K562 (cell line): ENCODE measurements around the gene OBSCN. TPM values are rescaled to one million over a fixed set of nuclear protein-coding genes. Genes with fewer than 3 reads are reported as not detected.

Experiments used
- CUX1 ChIP-seq: fragments of 200-800 bp; sonication (Bioruptor generic); IDR thresholded peaks from 2 replicates; pipeline ENCODE4 v1.6.1; 2016; ENCODE audit warnings: missing genetic modification characterization, missing compliant biosample characterization
- E2F8 ChIP-seq: fragments of 450-650 bp; IDR thresholded peaks from 2 replicates; pipeline ENCODE4 v1.7.1; 2018; ENCODE audit warnings: mild to moderate bottlenecking, low read depth; ENCODE audit not compliant: partially characterized antibody
- EHMT2 ChIP-seq: fragments of 450-650 bp; IDR thresholded peaks from 2 replicates; pipeline ENCODE4 v1.6.1; 2018; ENCODE audit warnings: antibody characterized with exemption
- HDAC1 ChIP-seq, 2 experiments: fragments of 450-650 bp; IDR thresholded peaks; 2 replicates each; pipeline ENCODE4 v1.6.1; 2016 to 2017; ENCODE audit warnings: inconsistent platforms in 1 of 2, mild to moderate bottlenecking in 1 of 2, moderate library complexity in 1 of 2
- NR2C1 ChIP-seq, 2 experiments: fragments of 450-650 bp; IDR thresholded peaks; 2 replicates each; pipeline ENCODE4 v1.6.1; 2017; ENCODE audit warnings: mild to moderate bottlenecking in 2 of 2, antibody characterized with exemption in 1 of 2, inconsistent platforms in 1 of 2, missing compliant biosample characterization in 1 of 2, missing genetic modification characterization in 1 of 2
- NR4A1 ChIP-seq, 2 experiments: fragments of 250-450 bp in 1 of 2; fragments of 450-650 bp in 1 of 2; sonication (Bioruptor Pico) in 1 of 2; IDR thresholded peaks; 2 replicates each; pipeline versions ENCODE4 v1.4.0 to v1.6.1; 2016 to 2020; ENCODE audit warnings: mild to moderate bottlenecking in 2 of 2, missing compliant biosample characterization in 1 of 2, missing genetic modification characterization in 1 of 2, moderate library complexity in 1 of 2
- RERE ChIP-seq: sonication (generic); formaldehyde crosslinking; IDR thresholded peaks from 2 replicates; pipeline ENCODE4 v1.8.0; 2023; ENCODE audit warnings: missing genetic modification reagents, mild to moderate bottlenecking, borderline replicate concordance
- SAP30 ChIP-seq: fragments of 200-600 bp; sonication (generic); IDR thresholded peaks from 2 replicates; pipeline ENCODE4 v1.6.1; 2012; ENCODE audit warnings: borderline replicate concordance, low read depth, mild to moderate bottlenecking, moderate library complexity, low read length, control low read depth, inconsistent platforms; ENCODE audit not compliant: insufficient read depth, poor library complexity, severe bottlenecking
- SMARCC2 ChIP-seq: fragments of 450-650 bp; IDR thresholded peaks from 2 replicates; pipeline ENCODE4 v1.6.1; 2017; ENCODE audit warnings: antibody characterized with exemption, moderate library complexity, mild to moderate bottlenecking, low read depth
- TRIM28 ChIP-seq: fragments of 450-650 bp; IDR thresholded peaks from 2 replicates; pipeline ENCODE4 v1.6.1; 2017
- ZNF75A ChIP-seq: fragments of 450-650 bp; formaldehyde crosslinking; IDR thresholded peaks from 2 replicates; pipeline ENCODE4 v1.4.0; 2020; ENCODE audit warnings: mild to moderate bottlenecking
- ZNF830 ChIP-seq: fragments of 250-450 bp; sonication (Bioruptor Pico); IDR thresholded peaks from 2 replicates; pipeline ENCODE4 v1.5.0; 2021; ENCODE audit warnings: mild to moderate bottlenecking
- polyA plus RNA-seq, 8 experiments: library from polyadenylated mRNA; depleted of rRNA in 4 of 8; stranded (reverse) in 5 of 8; unstranded in 3 of 8; fragments of >200 nt; fragmentation: Nextera tagmentation in 2 of 8; fragmentation: Illumina TruSeq in 1 of 8; extraction: Ambion mirVana in 2 of 8; extraction: Trizol in 1 of 8; gene quantifications; 2 replicates each; pipeline versions ENCODE4 v1.2.1 to v1.2.3, GENCODE V29; 2011 to 2014; ENCODE audit warnings: inconsistent platforms in 1 of 8, missing spikeins in 1 of 8
- total RNA-seq, 7 experiments: library from RNA; depleted of rRNA in 6 of 7; stranded (reverse); fragments of >200 nt in 6 of 7; fragmentation: Illumina TruSeq in 2 of 7; extraction: Trizol in 2 of 7; gene quantifications; 2 replicates each; pipeline versions ENCODE4 v1.2.1 to v1.2.3, GENCODE V29; 2011 to 2021; ENCODE audit warnings: low replicate concordance in 1 of 7

OBSCN gene
- total and polyA plus RNA-seq, 9 of the 15 experiments (the other 6 are each of a cell fraction or from before 2014, with no cell fraction given): 0.18 to 19.7 (median 3.6) TPM

- no peak for TF ChIP-seq RERE (CRISPR knock-in tag)
- no peak for TF ChIP-seq CUX1 (CRISPR knock-in tag)
- no peak for TF ChIP-seq NR4A1 (CRISPR knock-in tag; IDR thresholded peaks at IDR 0.05)
- no peak for TF ChIP-seq NR4A1 (tag; IDR thresholded peaks at IDR 0.05)
- TF ChIP-seq E2F8: no peak
- no peak for TF ChIP-seq EHMT2
- no peak for TF ChIP-seq ZNF75A (CRISPR knock-in tag)
- no peak for TF ChIP-seq SMARCC2
- no peak for TF ChIP-seq TRIM28
- peak; percentile 63 for TF ChIP-seq SAP30
- TF ChIP-seq HDAC1 (IDR thresholded peaks at IDR 0.05): peak in 1 of 2 experiments; percentile 34; a peak in 1 of 4 replicates
- no peak for TF ChIP-seq ZNF830 (CRISPR knock-in tag)
- no peak for TF ChIP-seq NR2C1 (IDR thresholded peaks at IDR 0.05)
- TF ChIP-seq NR2C1 (tag; IDR thresholded peaks at IDR 0.05): no peak
Observed at GRCh38 chr1:228174482-228175315, 33.1 kb upstream of the OBSCN start (continued).
